GM12878 (cell line): ENCODE data around the gene CDH4. TPM values are rescaled to one million over a fixed set of nuclear protein-coding genes. Genes with fewer than 3 reads are reported as not detected.

ENCODE experiments used
- ATAC-seq: fragments of 200-7000 bp; cut with Tn5 transposase; 3 replicates; pipeline ENCODE4 v1.9.1; 2020; ENCODE audit warnings: mild to moderate bottlenecking, moderate library complexity
- BruUV-seq: library from RNA; stranded (reverse); fragments of 400-500 nt; replicated peaks from 2 replicates; lab custom pipeline; 2021; lab: Mats Ljungman, UMichigan
- CTCF ChIA-PET: fragments of 300-600 bp; sonication (Branson Sonifier 250); formaldehyde crosslinking; extraction: SDS; loops from one replicate; lab custom pipeline; 2021; ENCODE audit warnings: inconsistent platforms; lab: Yijun Ruan, JAX
- POLR2A ChIA-PET: fragments of 350-600 bp; formaldehyde crosslinking; extraction: SDS; loops from one replicate; lab custom pipeline; 2021; ENCODE audit warnings: inconsistent platforms; lab: Charles Lee
- RAD21 ChIA-PET: fragments of 300-600 bp; sonication (Branson Sonifier 250); formaldehyde crosslinking; loops from one replicate; lab custom pipeline; 2023; ENCODE audit warnings: antibody characterized with exemption; ENCODE audit not compliant: unreplicated experiment; lab: Charles Lee
- SMC1A ChIA-PET: fragments of 300-600 bp; sonication (Branson Sonifier 250); formaldehyde crosslinking; loops from one replicate; lab custom pipeline; 2023; ENCODE audit not compliant: unreplicated experiment, uncharacterized antibody; lab: Charles Lee
- DNase-seq: peaks from one replicate; pipeline ENCODE4 v3.0.0-alpha.2; 2011; ENCODE audit warnings: low read depth, low spot score
- FAIRE-seq: peaks from 3 replicates; lab custom pipeline; 2011; peaks lifted over from hg19 to GRCh38; lab: Jason Lieb, UNC
- H2AFZ ChIP-seq: 2 replicates; pipeline ENCODE4 v1.6.0; 2011; ENCODE audit warnings: low read depth, low read length, control low read depth; ENCODE audit not compliant: control insufficient read depth
- H3K27ac ChIP-seq: 2 replicates; pipeline ENCODE4 v1.5.1; 2011; ENCODE audit warnings: control low read depth; ENCODE audit not compliant: control insufficient read depth, insufficient read depth
- H3K27me3 ChIP-seq, 2 experiments: replicated peaks in 1 of 2; 2 replicates each; pipeline versions ENCODE4 v1.6.0 to v1.6.1; 2011; ENCODE audit warnings: low read length in 1 of 2; ENCODE audit not compliant: control insufficient read depth in 2 of 2, insufficient read depth in 2 of 2
- H3K36me3 ChIP-seq, 2 experiments: 2 replicates each; pipeline ENCODE4 v1.5.1; 2011; ENCODE audit warnings: low read length in 1 of 2; ENCODE audit not compliant: control insufficient read depth in 2 of 2, insufficient read depth in 2 of 2
- H3K4me1 ChIP-seq: 2 replicates; pipeline ENCODE4 v1.6.1; 2011; ENCODE audit warnings: mild to moderate bottlenecking, low read length, moderate library complexity, mixed read lengths; ENCODE audit not compliant: control insufficient read depth, insufficient read depth
- H3K4me2 ChIP-seq: 2 replicates; pipeline ENCODE4 v1.6.0; 2011; ENCODE audit warnings: control low read depth; ENCODE audit not compliant: control insufficient read depth, insufficient read depth
- H3K4me3 ChIP-seq: fragments of 200-600 bp; sonication (generic); 2 replicates; pipeline ENCODE4 v1.5.1; 2016
- H3K79me2 ChIP-seq: 2 replicates; pipeline ENCODE4 v1.6.0; 2011; ENCODE audit warnings: low read length; ENCODE audit not compliant: control insufficient read depth, insufficient read depth
- H3K9ac ChIP-seq: 2 replicates; pipeline ENCODE4 v1.8.0; 2011; ENCODE audit warnings: low read length, control low read depth, mixed read lengths; ENCODE audit not compliant: control insufficient read depth, insufficient read depth
- H3K9me3 ChIP-seq: replicated peaks from 3 replicates; pipeline ENCODE4 v1.5.1; 2011; ENCODE audit warnings: mild to moderate bottlenecking, low read length; ENCODE audit not compliant: control insufficient read depth, insufficient read depth
- H4K20me1 ChIP-seq: 2 replicates; pipeline ENCODE4 v1.6.0; 2011; ENCODE audit not compliant: control insufficient read depth, insufficient read depth
- KLF5 ChIP-seq: fragments of 450-650 bp; IDR thresholded peaks from 2 replicates; pipeline ENCODE4 v1.6.1; 2014; ENCODE audit warnings: mild to moderate bottlenecking; ENCODE audit not compliant: partially characterized antibody
- NFYA ChIP-seq: IDR thresholded peaks from 2 replicates; pipeline ENCODE4 v1.6.1; 2011; ENCODE audit warnings: low read depth, mild to moderate bottlenecking, low read length, improper control_type of control experiment, borderline replicate concordance
- POLR2AphosphoS2 ChIP-seq: IDR thresholded peaks from 2 replicates; pipeline ENCODE4 v1.6.1; 2011; ENCODE audit warnings: low read depth, mild to moderate bottlenecking, low read length, improper control_type of control experiment, moderate library complexity
- STAT3 ChIP-seq: IDR thresholded peaks from 2 replicates; pipeline ENCODE4 v1.6.1; 2011; ENCODE audit warnings: low read depth, low read length, improper control_type of control experiment
- ZNF24 ChIP-seq: fragments of 450-650 bp; IDR thresholded peaks from 2 replicates; pipeline ENCODE4 v1.6.1; 2017; ENCODE audit warnings: antibody characterized with exemption, mild to moderate bottlenecking
- WGBS: methylation state at CpG from one replicate; pipeline ENCODE4 v1.1.6; 2016; ENCODE audit warnings: low lambda C conversion rate; ENCODE audit not compliant: insufficient replicate concordance, insufficient coverage; ENCODE audit errors: missing lambda C conversion rate; 5-methylcytosine and 5-hydroxymethylcytosine counted together
- in situ Hi-C: fragments of 300-500 bp; cut with MboI; formaldehyde crosslinking; loops from 9 replicates; pipeline ENCODE4 v1.14.3; 2018; ENCODE audit warnings: mixed read lengths
- intact Hi-C: fragments of 100-400 bp; cut with micrococcal nuclease; formaldehyde crosslinking; loops from one replicate; pipeline ENCODE4 v1.14.2; 2022; ENCODE audit not compliant: unreplicated experiment
- polyA plus RNA-seq, 11 experiments: library from polyadenylated mRNA; depleted of rRNA in 4 of 11; unstranded in 6 of 11; stranded (reverse) in 5 of 11; fragments of >200 nt; fragmentation: Nextera tagmentation in 4 of 11; fragmentation: Illumina TruSeq in 1 of 11; extraction: Ambion mirVana in 4 of 11; extraction: Trizol in 1 of 11; gene quantifications; 1 replicate in 1 of 11; 2 replicates in 10 of 11; pipeline versions ENCODE4 v1.2.1 to v1.2.3, GENCODE V29; 2011 to 2016; ENCODE audit warnings: inconsistent platforms in 2 of 11, missing spikeins in 2 of 11, low read depth in 1 of 11
- total RNA-seq, 4 experiments: library from RNA; depleted of rRNA in 3 of 4; stranded (reverse); fragments of >200 nt in 3 of 4; fragmentation: Illumina TruSeq in 1 of 4; extraction: Trizol in 1 of 4; gene quantifications; 2 replicates each; pipeline versions ENCODE4 v1.2.1 to v1.2.3, GENCODE V29; 2013 to 2021
- TF ChIP-seq, protein P1 (sequence below): fragments of 450-650 bp; IDR thresholded peaks from 2 replicates; pipeline ENCODE4 v1.6.1; 2016; ENCODE audit warnings: mild to moderate bottlenecking, moderate library complexity, borderline replicate concordance

Gene CDH4
- total and polyA plus RNA-seq, 10 of the 15 experiments (the other 5 are each of a cell fraction or from before 2014, with no cell fraction given): not detected

DNA sequence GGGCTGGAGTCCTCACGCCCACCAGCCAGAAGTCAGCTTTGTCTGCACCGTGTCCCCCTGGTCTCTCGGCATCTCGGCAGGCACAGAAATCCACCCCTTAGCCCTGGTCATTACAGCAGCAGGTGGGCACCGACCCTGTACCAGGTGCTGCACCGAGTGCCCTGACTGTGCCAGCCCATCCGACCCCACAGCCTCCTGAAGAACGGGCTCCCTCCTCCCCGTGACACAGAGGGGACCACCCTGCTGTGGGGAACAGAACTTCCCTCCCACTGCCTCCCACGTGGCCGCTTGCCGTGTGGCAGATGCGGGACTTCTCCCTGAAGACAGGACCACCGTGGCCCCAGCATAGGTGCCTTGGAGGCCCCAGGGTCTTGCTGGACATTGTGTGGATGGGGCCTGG lies 652.4 kb downstream of the CDH4 start (continued):
- TF ChIP-seq NFYA (no peak), STAT3 (no peak), ZNF24 (no peak), KLF5 (no peak)

DNA sequence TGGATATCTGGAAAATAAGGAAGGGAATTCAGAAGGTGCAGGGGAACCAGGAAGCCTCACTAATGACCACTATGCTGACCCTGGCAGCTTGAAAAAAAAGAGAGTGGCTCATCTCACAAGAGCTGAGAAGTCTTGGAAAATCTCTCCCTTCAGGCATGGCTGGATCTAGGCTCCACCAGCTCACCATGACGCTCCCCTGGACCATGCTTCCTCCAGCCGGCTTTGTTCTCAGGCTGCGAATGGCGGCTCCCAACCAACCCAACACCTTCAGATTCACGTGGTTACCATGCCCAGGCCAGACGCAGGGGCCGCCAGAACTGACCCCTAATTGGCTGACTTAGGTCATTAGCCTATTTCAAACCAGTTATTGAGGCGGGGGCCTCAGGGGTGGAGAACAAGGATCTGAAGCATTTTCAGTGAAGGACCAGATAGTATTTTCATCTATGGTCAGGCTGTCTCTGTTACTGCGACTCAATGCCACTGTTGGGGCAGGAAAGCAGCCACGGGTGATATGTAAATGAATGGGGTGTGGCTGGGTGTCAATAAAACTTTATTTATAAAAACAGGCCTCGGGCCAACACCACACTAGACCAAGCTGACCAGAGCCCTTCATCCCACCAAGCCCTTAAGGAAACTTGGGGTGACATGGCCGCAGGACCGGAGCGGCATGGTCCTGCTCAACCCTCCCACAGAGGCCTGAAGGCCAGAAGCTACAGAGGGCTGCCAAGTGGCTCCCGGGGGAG lies 653.9 kb downstream of the CDH4 start:
- no peaks in the 10 kb centered on the region for H3K27me3 ChIP-seq
- no peak for TF ChIP-seq POLR2AphosphoS2
- TF ChIP-seq, protein P1, sequence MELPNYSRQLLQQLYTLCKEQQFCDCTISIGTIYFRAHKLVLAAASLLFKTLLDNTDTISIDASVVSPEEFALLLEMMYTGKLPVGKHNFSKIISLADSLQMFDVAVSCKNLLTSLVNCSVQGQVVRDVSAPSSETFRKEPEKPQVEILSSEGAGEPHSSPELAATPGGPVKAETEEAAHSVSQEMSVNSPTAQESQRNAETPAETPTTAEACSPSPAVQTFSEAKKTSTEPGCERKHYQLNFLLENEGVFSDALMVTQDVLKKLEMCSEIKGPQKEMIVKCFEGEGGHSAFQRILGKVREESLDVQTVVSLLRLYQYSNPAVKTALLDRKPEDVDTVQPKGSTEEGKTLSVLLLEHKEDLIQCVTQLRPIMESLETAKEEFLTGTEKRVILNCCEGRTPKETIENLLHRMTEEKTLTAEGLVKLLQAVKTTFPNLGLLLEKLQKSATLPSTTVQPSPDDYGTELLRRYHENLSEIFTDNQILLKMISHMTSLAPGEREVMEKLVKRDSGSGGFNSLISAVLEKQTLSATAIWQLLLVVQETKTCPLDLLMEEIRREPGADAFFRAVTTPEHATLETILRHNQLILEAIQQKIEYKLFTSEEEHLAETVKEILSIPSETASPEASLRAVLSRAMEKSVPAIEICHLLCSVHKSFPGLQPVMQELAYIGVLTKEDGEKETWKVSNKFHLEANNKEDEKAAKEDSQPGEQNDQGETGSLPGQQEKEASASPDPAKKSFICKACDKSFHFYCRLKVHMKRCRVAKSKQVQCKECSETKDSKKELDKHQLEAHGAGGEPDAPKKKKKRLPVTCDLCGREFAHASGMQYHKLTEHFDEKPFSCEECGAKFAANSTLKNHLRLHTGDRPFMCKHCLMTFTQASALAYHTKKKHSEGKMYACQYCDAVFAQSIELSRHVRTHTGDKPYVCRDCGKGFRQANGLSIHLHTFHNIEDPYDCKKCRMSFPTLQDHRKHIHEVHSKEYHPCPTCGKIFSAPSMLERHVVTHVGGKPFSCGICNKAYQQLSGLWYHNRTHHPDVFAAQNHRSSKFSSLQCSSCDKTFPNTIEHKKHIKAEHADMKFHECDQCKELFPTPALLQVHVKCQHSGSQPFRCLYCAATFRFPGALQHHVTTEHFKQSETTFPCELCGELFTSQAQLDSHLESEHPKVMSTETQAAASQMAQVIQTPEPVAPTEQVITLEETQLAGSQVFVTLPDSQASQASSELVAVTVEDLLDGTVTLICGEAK: peak; percentile 73
- H3K9ac ChIP-seq: no peak overlapping the region
- H3K27ac ChIP-seq: no peak overlapping the region
- H3K36me3 ChIP-seq: no peaks in the 10 kb centered on the region
- no peak for DNase-seq
- POLR2A ChIA-PET: no interaction called here
- no peak overlapping the region for H2AFZ ChIP-seq
- H4K20me1 ChIP-seq: no peaks in the 10 kb centered on the region
- CTCF ChIA-PET: interaction anchor here (1.3 kb wide), 1 partner anchor 10 kb away, joined by 5 read pairs; no protein-coding TSS in a partner anchor
- BruUV-seq: no TSS peak
- ATAC-seq: no peak
- peaks cover 7% of the 10 kb centered on the region; the same call in 1 of the 2 replicates for H3K4me1 ChIP-seq
- intact Hi-C loops: no loop called here
- H3K9me3 ChIP-seq: peaks cover 6% of the 10 kb centered on the region
- WGBS: 59% methylated on average over 15 of the region's 15 CpGs
- no peak overlapping the region for H3K4me2 ChIP-seq
- no peak overlapping the region for H3K4me3 ChIP-seq
- no peak for FAIRE-seq
- in situ Hi-C loops: loop anchor here (5.0 kb wide), 1 partner anchor 49 kb away; no protein-coding TSS in a partner anchor
- H3K79me2 ChIP-seq: no peaks in the 10 kb centered on the region
- SMC1A ChIA-PET: no interaction called here
- RAD21 ChIA-PET: no interaction called here
